OCI-LY1 (cell line): ENCODE measurements around the gene TRPC4AP.

Experiments used
- CTCF ChIP-seq: fragments of 200-600 bp; sonication (generic), shearing (Covaris generic); IDR thresholded peaks from 2 replicates; pipeline ENCODE4 v1.5.1; 2017; ENCODE audit warnings: mild to moderate bottlenecking, antibody characterized with exemption, low read length, moderate library complexity, mixed read lengths
- EZH2 ChIP-seq: fragments of 200-600 bp; sonication (generic), shearing (Covaris generic); IDR thresholded peaks from 2 replicates; pipeline ENCODE4 v1.8.0; 2017; ENCODE audit warnings: borderline replicate concordance, mixed run types, mild to moderate bottlenecking, antibody characterized with exemption, low read length, moderate library complexity, mixed read lengths

GRCh38 chr20:35048739-35049138 lies 43.9 kb downstream of the TRPC4AP start:
- no peak for TF ChIP-seq EZH2
- TF ChIP-seq CTCF, result no peak
